GM10248 (cell line): ENCODE data around the gene GPR17.

Experiments
- CTCF ChIA-PET: fragments of 300-600 bp; sonication (Branson Sonifier 250); formaldehyde crosslinking; extraction: SDS; loops from one replicate; lab custom pipeline; 2021; ENCODE audit warnings: antibody characterized with exemption; lab: Yijun Ruan, JAX
- POLR2A ChIA-PET: fragments of 350-650 bp; sonication (Branson Sonifier 250); formaldehyde crosslinking; extraction: SDS; loops from one replicate; lab custom pipeline; 2020; ENCODE audit warnings: antibody characterized with exemption; lab: Yijun Ruan, JAX
- DNase-seq: peaks from one replicate; pipeline ENCODE4 v3.0.0; 2012; ENCODE audit errors: extremely low spot score
- CTCF ChIP-seq: IDR thresholded peaks from 2 replicates; pipeline ENCODE4 v1.5.1; 2012; ENCODE audit warnings: mild to moderate bottlenecking, low read depth; ENCODE audit errors: extremely low read depth, missing control alignments, control extremely low read depth

Gene GPR17

GRCh38 chr2:127619877-127620705 is 25.9 kb upstream of the GPR17 start:
- ChIA-PET CTCF (interaction anchor here (0.9 kb wide), 1 partner anchor 30 kb away, joined by 3 read pairs; no protein-coding TSS in a partner anchor), POLR2A (no interaction called here)
- no peak for TF ChIP-seq CTCF
- no peak for DNase-seq

GRCh38 chr2:127620866-127621265 is 25.1 kb upstream of the GPR17 start:
- POLR2A ChIA-PET: no interaction called here
- no peak for TF ChIP-seq CTCF
- CTCF ChIA-PET: interaction anchor here (0.9 kb wide), 1 partner anchor 29 kb away, joined by 3 read pairs; no protein-coding TSS in a partner anchor
- no peak for DNase-seq

- CTCF ChIA-PET: interaction anchor here (1.0 to 1.6 kb wide), 2 partner anchors 28 to 30 kb away, joined by 4 read pairs; no protein-coding TSS in a partner anchor
- POLR2A ChIA-PET: no interaction called here
- TF ChIP-seq CTCF: no peak
- DNase-seq: no peak
Observed at GRCh38 chr2:127621981-127622431, 23.9 kb upstream of the GPR17 start.

- CTCF ChIA-PET: interaction anchor here (1.0 to 1.6 kb wide), 2 partner anchors 27 to 31 kb away, joined by 4 read pairs; no protein-coding TSS in a partner anchor
- no peak for TF ChIP-seq CTCF
- DNase-seq: no peak
- POLR2A ChIA-PET: no interaction called here
Observed at GRCh38 chr2:127622561-127623387, 23.2 kb upstream of the GPR17 start.

- no peak for TF ChIP-seq CTCF
- POLR2A ChIA-PET: interaction anchor here (0.6 kb wide), 1 partner anchor 322 kb away, joined by 3 read pairs; no protein-coding TSS in a partner anchor
- CTCF ChIA-PET: no interaction called here
- DNase-seq: no peak
Observed at GRCh38 chr2:127623388-127624319, 22.3 kb upstream of the GPR17 start.

GRCh38 chr2:127624320-127624755 is 21.6 kb upstream of the GPR17 start:
- DNase-seq: no peak
- ChIA-PET POLR2A (interaction anchor here (0.6 kb wide), 1 partner anchor 323 kb away, joined by 3 read pairs; no protein-coding TSS in a partner anchor), CTCF (interaction anchor here (3.1 kb wide), 1 partner anchor 33 kb away, joined by 9 read pairs; no protein-coding TSS in a partner anchor)
- no peak for TF ChIP-seq CTCF
